Endothelial cell of umbilical vein (primary cell): ENCODE data around the gene MDGA2.

ENCODE experiments used
- CTCF ChIP-seq, 2 donors: IDR thresholded peaks; 1 replicate in 1 of 2; 2 replicates in 1 of 2; pipeline ENCODE4 v1.5.1; 2011; ENCODE audit warnings: low read length in 2 of 2, mild to moderate bottlenecking in 2 of 2, moderate library complexity in 2 of 2, control low read depth in 1 of 2, inconsistent platforms in 1 of 2, low read depth in 1 of 2; ENCODE audit not compliant: insufficient read depth in 1 of 2; ENCODE audit errors: extremely low read depth in 1 of 2
- EZH2 ChIP-seq: IDR thresholded peaks from 2 replicates; pipeline ENCODE4 v1.6.1; 2012; ENCODE audit warnings: borderline replicate concordance, low read depth, mild to moderate bottlenecking, moderate library complexity, low read length, inconsistent platforms; ENCODE audit not compliant: severe bottlenecking
- FOS ChIP-seq: IDR thresholded peaks from 2 replicates; pipeline ENCODE4 v1.6.1; 2011; ENCODE audit warnings: mild to moderate bottlenecking, low read length, moderate library complexity, borderline replicate concordance; ENCODE audit not compliant: insufficient read depth
- MYC ChIP-seq: IDR thresholded peaks from one replicate; pipeline ENCODE4 v1.6.1; 2011; ENCODE audit warnings: mild to moderate bottlenecking, low read depth, low read length
- POLR2AphosphoS5 ChIP-seq: IDR thresholded peaks from 2 replicates; pipeline ENCODE4 v1.6.1; 2012; ENCODE audit warnings: low read depth, mild to moderate bottlenecking, control low read depth, low read length, moderate library complexity; ENCODE audit not compliant: insufficient read depth

GRCh38 chr14:47526591-47527244, 148.7 kb downstream of the MDGA2 start:
- TF ChIP-seq POLR2AphosphoS5 (no peak), EZH2 (no peak), CTCF (IDR thresholded peaks at IDR 0.05; ENCODE audit: extremely low read depth in 1 of 2, insufficient read depth in 1 of 2, low read depth in 1 of 2, low read length in 2 of 2) (no peak), FOS (no peak), MYC (no peak)
